ENCODE results near the gene GJB3. TPM values are rescaled to one million over a fixed set of nuclear protein-coding genes. Genes with fewer than 3 reads are reported as not detected.
A peak's percentile ranks its signal among the peaks of the same experiment; 100 is the strongest.

The GJB3 gene
- total RNA-seq, 4 donors from 2014 or later: 1.0 to 4.7 TPM; not detected in 2

- Histone ChIP-seq H3K36me3 (no peaks in the 10 kb centered on the region), H3K27ac (no peak overlapping the region), H3K4me1 (no peaks in the 10 kb centered on the region), H3K9me3 (no peaks in the 10 kb centered on the region), H3K27me3 (no peaks in the 10 kb centered on the region), H3K4me3 (no peak overlapping the region)
- peak; percentile 30 to 69 for DNase-seq
- intact Hi-C loops (cut with DNase I; ENCODE audit: low total_unique reads): no loop called here
- TF ChIP-seq CTCF (IDR thresholded peaks at IDR 0.05): peak; percentile 67 to 82 (median 78)
- TF ChIP-seq POLR2A (IDR thresholded peaks at IDR 0.05): no peak
These were observed 38.2 kb upstream of the GJB3 start for GRCh38 chr1:34742667-34743270.

DNA sequence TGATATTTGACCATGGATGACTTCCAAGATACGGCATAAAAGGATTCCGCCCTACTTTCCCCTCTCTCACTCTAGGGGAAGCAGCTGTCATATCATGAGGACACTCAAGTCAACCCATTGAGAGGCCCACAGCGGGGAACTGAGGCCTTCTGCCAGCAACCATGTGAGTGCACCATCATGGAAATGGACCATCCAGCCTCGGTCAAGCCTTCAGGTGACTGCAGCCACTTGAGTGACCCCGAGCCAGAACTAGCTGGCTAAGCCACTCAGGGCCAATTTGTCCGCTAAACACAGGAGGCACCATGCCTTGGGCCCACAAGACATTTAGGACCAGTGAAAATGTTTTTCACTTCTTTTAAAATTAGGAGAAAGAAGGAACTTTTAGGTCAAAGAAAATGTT is 37.2 kb upstream of the GJB3 start:
- Histone ChIP-seq H3K9me3 (no peaks in the 10 kb centered on the region), H3K27ac (no peak overlapping the region), H3K27me3 (no peaks in the 10 kb centered on the region), H3K4me3 (no peak overlapping the region), H3K4me1 (no peaks in the 10 kb centered on the region), H3K36me3 (no peaks in the 10 kb centered on the region)
- DNase-seq: no peak
- intact Hi-C loops (cut with DNase I; ENCODE audit: low total_unique reads): no loop called here
- TF ChIP-seq POLR2A (IDR thresholded peaks at IDR 0.05) (no peak), CTCF (IDR thresholded peaks at IDR 0.05) (no peak)

DNA sequence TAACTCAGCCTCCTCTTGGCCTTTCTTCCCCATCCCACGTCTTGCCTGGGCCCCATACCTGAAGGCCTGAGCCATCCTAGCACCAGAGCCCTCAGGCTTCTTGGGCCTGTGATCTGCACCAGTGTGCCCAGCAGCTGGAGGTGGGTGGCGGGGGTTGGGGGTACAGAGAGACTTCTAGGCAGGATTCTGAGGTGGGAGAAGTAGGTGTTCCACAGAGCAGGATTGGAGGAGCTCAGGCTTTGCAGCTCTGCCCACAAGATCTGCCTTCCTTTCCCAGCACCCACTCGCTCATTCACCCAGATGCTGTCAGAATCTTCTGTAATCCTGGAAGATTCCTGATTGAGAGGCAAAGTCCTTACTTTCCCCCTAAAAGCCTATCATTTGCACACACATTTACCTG is 36.2 kb upstream of the GJB3 start:
- DNase-seq: no peak
- Histone ChIP-seq H3K9me3 (no peaks in the 10 kb centered on the region), H3K27me3 (no peaks in the 10 kb centered on the region), H3K4me3 (no peak overlapping the region), H3K27ac (no peak overlapping the region), H3K4me1 (no peaks in the 10 kb centered on the region), H3K36me3 (no peaks in the 10 kb centered on the region)
- intact Hi-C loops (cut with DNase I; ENCODE audit: low total_unique reads): no loop called here
- TF ChIP-seq POLR2A (IDR thresholded peaks at IDR 0.05) (no peak), CTCF (IDR thresholded peaks at IDR 0.05) (no peak)

- DNase-seq: no peak
- TF ChIP-seq CTCF (IDR thresholded peaks at IDR 0.05): no peak
- Histone ChIP-seq H3K27me3 (no peaks in the 10 kb centered on the region), H3K4me3 (no peak overlapping the region), H3K4me1 (no peaks in the 10 kb centered on the region), H3K9me3 (no peaks in the 10 kb centered on the region), H3K27ac (no peak overlapping the region), H3K36me3 (no peaks in the 10 kb centered on the region)
- intact Hi-C loops (cut with DNase I; ENCODE audit: low total_unique reads): no loop called here
These were observed 35.3 kb upstream of the GJB3 start for GRCh38 chr1:34745666-34746065.

DNA sequence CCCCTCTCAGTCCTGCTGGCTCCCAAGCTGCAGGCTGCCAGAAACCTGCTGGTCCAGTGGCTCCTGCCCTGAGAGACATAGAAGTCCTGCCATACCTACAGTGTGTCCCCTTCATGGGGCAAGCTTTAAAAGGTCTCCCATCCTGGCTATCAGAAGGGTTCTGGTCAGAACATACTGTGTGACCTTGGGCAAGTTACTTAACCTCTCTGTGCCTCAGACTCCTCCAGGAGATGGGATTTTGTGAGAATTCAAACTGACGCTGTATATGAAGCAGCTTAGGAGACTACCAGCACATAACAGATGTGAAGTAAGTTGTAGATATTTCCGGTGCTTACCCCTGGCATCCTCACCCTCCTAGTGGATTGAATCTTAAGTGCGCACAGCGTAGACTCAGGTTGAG is 34.9 kb upstream of the GJB3 start:
- Histone ChIP-seq H3K9me3 (no peaks in the 10 kb centered on the region), H3K4me1 (no peaks in the 10 kb centered on the region), H3K4me3 (no peak overlapping the region), H3K27ac (no peak overlapping the region), H3K27me3 (no peaks in the 10 kb centered on the region), H3K36me3 (no peaks in the 10 kb centered on the region)
- intact Hi-C loops (cut with DNase I; ENCODE audit: low total_unique reads): no loop called here
- TF ChIP-seq CTCF (IDR thresholded peaks at IDR 0.05) (no peak), POLR2A (IDR thresholded peaks at IDR 0.05) (no peak)
- no peak for DNase-seq
